NCI-H187 treated with DMSO at 0.1 percent for 48 hours (cell line): ENCODE results near the gene MGAT4B.
"Not testable (repeated sequence)": the region's sequence is repeated elsewhere in the genome, so short reads cannot be mapped to it uniquely, and the experiment has no call there.

Source experiments
- DNase-seq: peaks from one replicate; lab custom pipeline; 2025; lab: John Stamatoyannopoulos, UW

The MGAT4B gene

DNA sequence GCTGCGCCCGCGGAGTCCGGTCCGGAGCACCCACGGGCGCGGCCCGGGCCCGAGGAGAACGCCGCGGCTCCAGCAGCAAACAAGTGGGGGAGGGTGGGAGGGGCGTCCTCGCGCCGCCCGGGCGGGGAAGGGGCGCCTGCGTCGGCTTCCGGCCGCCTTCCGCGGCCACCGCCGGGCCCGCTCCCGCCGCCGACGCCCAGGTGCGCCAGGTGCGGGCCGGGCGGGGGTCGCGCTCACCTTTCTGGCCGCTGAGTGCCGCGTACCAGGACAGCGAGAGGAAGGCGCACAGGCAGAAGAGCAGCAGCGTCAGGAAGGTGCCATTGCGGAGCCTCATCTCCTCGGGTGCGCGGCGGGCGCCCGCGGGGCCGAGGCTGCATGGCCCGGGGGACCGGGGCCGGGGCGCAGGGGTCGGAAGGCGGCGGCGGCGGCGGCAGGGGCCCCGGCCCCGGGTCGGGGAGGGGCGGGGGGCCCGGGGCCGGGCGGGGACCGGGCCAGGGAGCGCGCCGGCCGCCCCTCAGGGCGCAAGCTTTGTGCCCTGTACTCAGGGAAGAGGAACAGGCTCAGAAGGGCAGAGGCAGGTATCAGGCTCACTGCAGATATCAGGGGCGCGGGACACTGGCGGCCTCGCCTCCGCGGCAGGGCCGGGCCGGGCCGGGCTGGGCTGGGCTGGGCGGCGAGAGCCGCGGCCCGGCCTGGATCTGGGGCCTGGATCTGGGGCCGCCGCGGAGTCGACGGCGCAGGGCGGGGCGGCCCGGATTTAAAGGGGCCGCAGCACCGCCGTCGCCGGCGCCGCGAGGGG lies at the start of gene MGAT4B:
MGAT4B (minus strand) TSS at position 617 of the 799 bp plus-strand sequence; CDS start at position 334, 283 bp downstream.
- no peak for DNase-seq

DNA sequence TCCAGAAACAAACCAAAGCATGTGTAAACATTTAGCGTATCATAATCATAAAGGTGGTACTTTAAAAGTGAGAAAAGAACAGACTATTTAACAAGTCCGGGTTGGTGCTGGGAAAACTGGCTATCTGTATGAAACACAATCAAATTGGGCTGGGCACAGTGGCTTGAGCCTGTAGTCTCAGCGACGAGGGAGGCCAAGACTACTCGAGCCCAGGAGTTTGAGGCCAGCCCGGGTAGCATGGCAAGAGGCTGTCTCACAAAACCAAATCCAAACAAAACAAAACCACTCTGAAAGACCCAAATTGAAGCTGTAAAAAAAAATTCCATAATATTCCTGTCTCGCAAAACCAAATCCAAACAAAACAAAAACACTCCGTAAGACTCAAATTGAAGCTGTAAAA lies 47.7 kb upstream of the MGAT4B start:
- no peak for DNase-seq

DNA sequence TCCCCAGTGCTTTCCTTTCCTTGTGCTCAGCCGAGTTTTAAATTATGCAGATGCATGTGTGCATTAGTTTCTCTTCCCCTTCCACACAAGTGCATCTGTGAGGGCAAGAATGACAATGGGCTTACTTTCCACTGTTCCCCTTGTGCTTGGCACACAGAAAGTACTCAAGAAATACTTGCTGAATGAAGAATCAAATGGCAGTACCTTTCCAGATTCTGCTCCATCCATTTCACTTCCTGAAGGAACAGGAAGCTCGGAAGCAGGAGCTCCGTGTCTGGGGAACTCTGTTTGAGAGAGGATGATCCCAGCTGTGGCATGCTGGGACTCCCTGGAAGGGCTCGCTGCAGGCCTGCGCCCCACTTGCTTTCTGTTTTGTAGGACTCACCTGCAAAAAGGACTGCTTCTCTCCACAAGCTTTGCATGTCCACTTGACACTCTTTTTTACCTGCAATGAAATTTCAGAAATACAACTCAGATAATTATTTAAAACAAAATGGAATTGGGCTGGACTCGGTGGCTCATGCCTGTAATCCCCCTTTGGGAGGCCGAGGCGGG lies 46.4 kb upstream of the MGAT4B start:
- DNase-seq: no peak

DNA sequence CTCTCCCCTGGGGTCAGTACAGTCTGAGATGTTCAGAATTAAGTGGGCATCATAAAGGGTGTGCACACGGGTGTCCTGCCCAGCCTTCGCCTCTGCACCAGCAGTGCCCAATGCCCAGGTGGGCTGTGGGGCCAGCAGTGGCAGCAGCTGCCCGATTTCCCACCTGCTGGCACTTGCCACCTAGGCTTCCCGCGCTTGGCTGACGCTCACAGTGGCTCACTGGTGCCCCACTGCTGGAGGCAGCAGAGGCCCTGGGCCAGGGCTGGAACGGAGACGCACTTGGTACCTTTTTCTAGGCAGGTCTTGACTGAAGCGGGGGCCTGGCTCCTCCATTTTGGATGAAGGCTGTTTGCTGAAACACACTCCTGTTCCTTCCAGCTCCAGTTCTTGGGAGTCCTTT lies 35.0 kb upstream of the MGAT4B start:
- DNase-seq: no peak

GRCh38 chr5:179840766-179841165 lies 34.1 kb upstream of the MGAT4B start:
- no peak for DNase-seq

DNA sequence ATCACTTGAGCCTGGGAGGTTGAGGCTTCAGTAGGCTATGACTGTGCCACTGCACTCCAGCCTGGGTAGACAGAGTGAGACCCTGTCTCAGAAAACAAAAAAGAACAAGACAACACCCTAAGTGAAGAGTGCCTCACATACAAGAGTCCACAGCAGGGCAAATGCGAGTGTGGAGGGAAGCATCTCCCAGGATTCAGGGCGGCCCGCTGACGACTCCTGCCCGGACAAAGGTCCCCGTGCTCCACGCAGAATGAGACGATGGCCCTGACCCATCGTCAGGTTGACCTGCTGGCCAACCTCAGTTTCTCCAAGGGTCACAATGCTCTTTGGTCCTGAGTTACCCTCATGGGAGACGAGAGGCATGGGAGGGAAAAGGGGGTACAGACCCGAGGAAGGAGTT lies 33.7 kb upstream of the MGAT4B start:
- DNase-seq: no peak

DNA sequence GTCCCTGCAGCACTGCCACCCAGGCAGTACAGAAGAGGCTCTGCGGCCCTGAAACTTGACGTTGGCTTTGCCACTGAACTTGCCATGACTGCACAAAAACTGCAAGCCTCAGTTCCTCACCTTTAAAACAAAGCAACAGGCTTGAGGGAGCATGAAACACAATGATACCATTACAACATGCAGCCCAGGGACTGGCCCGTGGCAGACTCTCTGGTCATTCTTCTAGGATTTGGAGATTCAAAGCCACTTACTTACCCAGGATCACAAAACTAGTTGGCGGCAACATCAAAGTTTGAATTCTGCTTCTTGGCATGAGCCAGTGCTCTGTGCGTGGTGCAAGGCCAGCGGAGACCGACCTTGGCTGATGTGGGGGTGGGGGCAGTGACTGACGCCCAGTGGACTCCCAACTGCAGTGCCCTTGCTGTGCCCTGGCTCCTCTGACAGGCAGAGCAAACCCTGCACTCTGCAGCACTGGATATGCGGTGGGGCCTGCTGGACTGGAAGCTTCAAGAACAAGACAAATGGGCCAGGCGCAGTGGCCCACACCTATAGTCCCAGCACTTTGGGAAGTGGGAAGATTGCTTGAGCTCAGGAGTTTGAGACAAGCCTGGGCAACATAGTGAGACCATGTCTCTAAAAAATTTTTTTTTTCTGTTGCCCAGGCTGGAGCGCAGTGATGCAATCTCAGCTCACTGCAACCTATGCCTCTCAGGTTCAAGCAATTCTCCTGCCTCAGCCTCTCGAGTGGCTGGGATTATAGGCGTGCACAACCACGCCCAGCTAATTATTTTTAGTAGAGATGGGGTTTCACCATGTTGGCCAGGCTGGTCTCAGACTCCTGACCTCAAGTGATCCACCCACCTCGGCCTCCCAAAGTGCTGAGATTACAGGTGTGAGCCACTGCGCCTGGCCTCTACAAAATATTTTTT lies 32.9 kb upstream of the MGAT4B start:
- DNase-seq: no peak

GRCh38 chr5:179837076-179838011 lies 30.7 kb upstream of the MGAT4B start:
- no peak for DNase-seq

GRCh38 chr5:179836225-179837019 lies 29.8 kb upstream of the MGAT4B start:
- DNase-seq: no peak

- DNase-seq: not testable (repeated sequence)
These were observed 28.2 kb upstream of the MGAT4B start for GRCh38 chr5:179834871-179835270.

DNA sequence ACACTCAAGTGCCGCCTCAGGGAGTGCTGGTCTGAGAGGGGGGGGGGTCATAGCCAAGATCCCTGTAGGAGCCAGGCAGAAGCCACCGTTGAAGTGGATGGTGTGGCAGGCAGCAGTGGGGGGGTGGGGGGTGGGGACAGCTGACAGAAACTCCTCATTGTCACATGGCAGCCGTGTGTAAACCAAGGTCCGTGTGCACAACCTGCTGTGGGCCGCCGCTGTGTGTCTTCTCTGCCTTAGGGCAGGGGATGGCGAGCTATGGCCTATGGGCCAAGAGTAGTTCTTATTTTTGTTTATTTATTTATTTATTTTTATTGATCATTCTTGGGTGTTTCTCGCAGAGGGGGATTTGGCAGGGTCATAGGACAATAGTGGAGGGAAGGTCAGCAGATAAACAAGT lies 27.5 kb upstream of the MGAT4B start:
- DNase-seq: peak; percentile 27

DNA sequence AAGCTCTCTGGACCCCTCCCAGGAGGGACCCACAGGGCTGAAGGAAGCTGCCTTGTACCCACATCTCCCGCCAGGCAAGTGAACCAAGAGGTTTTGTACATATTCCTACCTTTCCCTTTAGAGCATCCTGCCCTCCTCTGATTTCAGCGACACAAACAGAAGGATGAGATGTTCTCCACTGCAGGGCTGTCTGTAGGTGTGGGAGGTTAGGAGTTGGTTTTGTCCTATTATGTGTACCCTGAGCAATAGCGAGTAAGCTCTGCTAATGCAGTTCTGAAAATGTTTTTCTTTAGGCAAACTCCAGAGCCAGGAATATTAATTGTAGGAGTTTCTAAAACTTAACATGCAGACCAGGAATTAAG lies 27.0 kb upstream of the MGAT4B start:
- no peak for DNase-seq

GRCh38 chr5:179833056-179833708 lies 26.5 kb upstream of the MGAT4B start:
- DNase-seq: no peak

DNA sequence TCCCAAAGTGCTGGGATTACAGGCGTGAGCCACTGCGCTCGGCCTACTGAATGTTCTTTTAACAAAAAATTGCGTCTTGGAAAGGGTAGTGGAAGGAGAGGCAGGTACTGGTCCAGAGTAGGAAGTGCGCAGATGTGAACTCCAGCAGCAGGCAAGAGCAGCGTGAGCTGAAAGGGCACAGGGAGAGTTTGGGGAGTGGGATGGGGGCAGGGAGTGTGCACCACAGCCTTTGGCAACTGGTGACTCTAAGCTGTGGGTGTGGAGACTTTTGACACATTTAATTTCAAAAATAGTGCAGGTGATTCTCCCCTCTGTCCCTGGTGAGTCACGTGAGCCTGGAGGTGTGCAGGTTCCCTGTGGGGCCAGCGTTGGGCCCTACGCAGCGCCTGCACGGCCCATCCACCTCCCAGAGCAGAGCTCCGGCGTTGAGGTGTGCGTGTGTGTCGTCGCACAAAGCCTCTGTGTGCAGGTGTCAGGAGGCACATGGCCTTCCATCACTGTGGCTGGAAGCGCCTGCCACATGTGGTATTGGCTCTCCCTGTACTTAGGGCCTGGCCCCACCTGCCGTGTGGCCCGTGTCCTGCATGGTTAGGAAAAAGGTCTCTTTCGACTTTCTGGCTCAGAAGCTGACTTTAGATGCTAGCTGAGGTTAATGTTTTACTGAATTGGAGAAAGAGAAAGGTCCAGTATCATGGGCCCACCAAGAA lies 25.5 kb upstream of the MGAT4B start:
- DNase-seq: no peak

DNA sequence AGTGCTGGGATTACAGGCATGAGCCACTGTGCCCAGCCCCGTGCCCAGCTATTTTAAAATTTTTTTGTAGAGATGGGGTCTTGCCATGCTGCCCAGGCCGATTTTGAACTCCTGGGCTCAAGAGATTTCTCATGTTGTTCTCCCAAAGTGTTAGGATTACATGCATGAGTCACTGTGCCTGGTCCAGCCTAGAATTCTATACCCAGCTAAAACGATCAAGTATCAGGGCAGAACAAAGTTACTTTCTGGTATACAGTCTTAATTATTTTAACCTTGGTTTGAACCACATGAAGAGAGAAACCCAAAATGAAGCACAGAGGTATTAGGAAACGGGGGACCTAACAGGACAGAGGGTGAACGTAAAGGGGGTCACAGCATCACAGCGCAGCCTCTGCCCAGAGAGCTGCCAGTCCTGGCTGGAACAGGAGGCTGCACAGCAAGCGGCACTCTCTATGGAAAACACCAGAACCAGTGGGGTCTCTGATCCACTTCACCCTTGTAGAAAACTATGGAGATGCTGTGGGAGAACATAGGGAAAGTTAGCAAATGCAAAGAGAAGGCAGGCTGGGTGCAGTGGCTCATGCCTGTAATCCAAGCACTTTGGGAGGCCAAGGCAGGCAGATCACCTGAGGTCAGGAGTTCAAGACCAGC lies 24.3 kb upstream of the MGAT4B start:
- DNase-seq: no peak

DNA sequence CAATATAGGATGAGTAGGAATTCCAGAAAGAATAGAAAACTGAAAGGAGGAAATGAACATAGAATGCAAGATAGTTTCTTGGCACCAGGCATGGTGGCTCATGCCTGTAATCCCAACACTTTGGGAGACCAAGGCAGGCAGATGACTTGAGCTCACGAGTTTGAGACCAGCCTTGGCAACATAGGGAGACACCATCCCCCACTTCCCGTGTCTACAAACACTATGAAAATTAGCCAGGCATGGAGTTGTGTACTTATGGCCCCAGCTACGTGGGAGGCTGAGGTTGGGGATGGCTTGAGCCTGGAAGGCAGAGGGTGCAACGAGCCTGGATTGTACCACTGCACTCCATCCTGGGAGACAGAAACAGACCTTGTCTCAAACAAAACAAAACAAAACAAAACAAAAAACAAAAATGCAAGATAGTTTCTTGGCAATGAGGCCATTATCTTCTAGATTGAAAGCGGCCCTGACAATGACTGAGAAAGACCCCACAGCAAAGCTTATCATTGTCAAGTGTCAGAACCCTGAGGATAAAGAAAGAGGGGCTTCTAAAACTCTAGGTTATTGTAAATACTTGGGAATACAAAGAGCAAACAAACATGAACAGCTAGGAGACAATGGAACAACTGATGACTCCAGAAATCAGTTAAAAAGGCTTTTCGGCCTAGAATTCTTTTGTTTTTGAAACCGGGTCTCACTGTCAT lies 23.2 kb upstream of the MGAT4B start:
- no peak for DNase-seq

GRCh38 chr5:179828756-179829421 lies 22.2 kb upstream of the MGAT4B start:
- no peak for DNase-seq

GRCh38 chr5:179827680-179828079 lies 21.0 kb upstream of the MGAT4B start:
- no peak for DNase-seq
